ENCODE measurements around the gene JMJD1C. TPM values are rescaled to one million over a fixed set of nuclear protein-coding genes. Genes with fewer than 3 reads are reported as not detected.

Gene JMJD1C
- total RNA-seq, 1 experiment from 2014 or later: 66.3 TPM

DNA sequence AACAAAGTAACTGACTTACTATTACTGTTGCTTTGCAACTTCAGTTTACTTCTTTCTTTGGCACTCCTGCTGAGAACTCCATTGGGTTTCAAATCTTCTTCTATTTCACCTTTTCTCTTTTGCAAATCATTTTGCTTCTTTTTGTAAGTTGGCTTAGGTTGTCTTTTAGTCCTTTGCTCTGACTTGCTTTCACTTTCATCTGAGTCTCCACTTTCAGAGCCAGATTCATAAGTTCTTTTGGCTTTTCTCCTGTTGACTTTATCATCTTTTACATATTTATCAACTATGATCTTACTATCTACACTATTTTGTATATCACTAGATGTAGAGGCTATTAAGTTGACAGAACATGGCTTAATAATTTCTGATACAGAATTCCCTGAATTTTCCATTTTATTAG is 259.2 kb downstream of the JMJD1C start:
- no peak for DNase-seq (ENCODE audit: low read depth, low spot score)
- no TSS peak for BruUV-seq (replicated peaks)
- POLR2A ChIA-PET: no interaction called here
- intact Hi-C loops (cut with micrococcal nuclease): no loop called here
- H3K27me3 ChIP-seq (ENCODE audit: insufficient read depth, low read length): no peaks in the 10 kb centered on the region
- H3K4me1 ChIP-seq (ENCODE audit: control insufficient read depth in 1 of 2, insufficient read depth in 2 of 2, low read length in 2 of 2): no peaks in the 10 kb centered on the region
- no peaks in the 10 kb centered on the region for H3K9me3 ChIP-seq (ENCODE audit: control insufficient read depth in 1 of 2, insufficient read depth in 1 of 2, low read depth in 1 of 2, low read length in 2 of 2)
- TF ChIP-seq CTCF (IDR thresholded peaks at IDR 0.05 in 2 of 3, conservative IDR thresholded peaks at IDR 0.05 in 1 of 3; ENCODE audit: borderline replicate concordance in 1 of 3, insufficient read depth in 1 of 3, low read depth in 2 of 3, low read length in 2 of 3) (no peak), SIN3A (IDR thresholded peaks at IDR 0.05; ENCODE audit: low read depth) (no peak), SP1 (IDR thresholded peaks at IDR 0.05; ENCODE audit: low read depth) (no peak), MAX (IDR thresholded peaks at IDR 0.05) (no peak)
- TF ChIP-seq, protein P1, sequence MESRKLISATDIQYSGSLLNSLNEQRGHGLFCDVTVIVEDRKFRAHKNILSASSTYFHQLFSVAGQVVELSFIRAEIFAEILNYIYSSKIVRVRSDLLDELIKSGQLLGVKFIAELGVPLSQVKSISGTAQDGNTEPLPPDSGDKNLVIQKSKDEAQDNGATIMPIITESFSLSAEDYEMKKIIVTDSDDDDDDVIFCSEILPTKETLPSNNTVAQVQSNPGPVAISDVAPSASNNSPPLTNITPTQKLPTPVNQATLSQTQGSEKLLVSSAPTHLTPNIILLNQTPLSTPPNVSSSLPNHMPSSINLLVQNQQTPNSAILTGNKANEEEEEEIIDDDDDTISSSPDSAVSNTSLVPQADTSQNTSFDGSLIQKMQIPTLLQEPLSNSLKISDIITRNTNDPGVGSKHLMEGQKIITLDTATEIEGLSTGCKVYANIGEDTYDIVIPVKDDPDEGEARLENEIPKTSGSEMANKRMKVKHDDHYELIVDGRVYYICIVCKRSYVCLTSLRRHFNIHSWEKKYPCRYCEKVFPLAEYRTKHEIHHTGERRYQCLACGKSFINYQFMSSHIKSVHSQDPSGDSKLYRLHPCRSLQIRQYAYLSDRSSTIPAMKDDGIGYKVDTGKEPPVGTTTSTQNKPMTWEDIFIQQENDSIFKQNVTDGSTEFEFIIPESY (IDR thresholded peaks at IDR 0.05; ENCODE audit: extremely low read depth, insufficient replicate concordance, low read length): no peak
- H3K27ac ChIP-seq (ENCODE audit: low read depth, low read length): no peak overlapping the region
- no peak overlapping the region for H2AFZ ChIP-seq (ENCODE audit: low read depth, low read length, poor library complexity, severe bottlenecking)
- H3K79me2 ChIP-seq (ENCODE audit: insufficient read depth, low read length): peaks cover 35% of the 10 kb centered on the region
- no peaks in the 10 kb centered on the region; the same call in none of the 2 replicates for H4K20me1 ChIP-seq (ENCODE audit: insufficient read depth)
- H3K36me3 ChIP-seq (ENCODE audit: control insufficient read depth in 1 of 2, insufficient read depth in 2 of 2, low read length in 2 of 2): peaks cover 10 to 13% of the 10 kb centered on the region in 2 experiments; a peak in 3 of 4 replicates
- no peak for ATAC-seq
- RAD21 ChIA-PET (ENCODE audit: low non-redundant PET in 1 of 2, low total read pairs in 2 of 2, uncharacterized antibody in 2 of 2, unreplicated experiment in 2 of 2): no interaction called here
- H3K9me2 ChIP-seq (ENCODE audit: insufficient read depth): no peaks in the 10 kb centered on the region
- no peak overlapping the region for H3K4me3 ChIP-seq (replicated peaks in 1 of 2; ENCODE audit: low read depth in 1 of 2, low read length in 2 of 2)
- H3K4me2 ChIP-seq (ENCODE audit: low read length): no peak overlapping the region
- no peak overlapping the region for H3K9ac ChIP-seq (ENCODE audit: low read length)
- CTCF ChIA-PET: interaction anchor here (1.1 kb wide), 1 partner anchor 513 kb away, joined by 3 read pairs; no protein-coding TSS in a partner anchor

Data from HCT116 (cell line).